Raji (cell line): ENCODE results near the gene OVCA2.

Experiments used
- POLR2A ChIP-seq: IDR thresholded peaks from 2 replicates; pipeline ENCODE4 v1.6.1; 2011; ENCODE audit warnings: low read depth, low read length, control low read depth; ENCODE audit not compliant: insufficient read depth

OVCA2 gene

DNA sequence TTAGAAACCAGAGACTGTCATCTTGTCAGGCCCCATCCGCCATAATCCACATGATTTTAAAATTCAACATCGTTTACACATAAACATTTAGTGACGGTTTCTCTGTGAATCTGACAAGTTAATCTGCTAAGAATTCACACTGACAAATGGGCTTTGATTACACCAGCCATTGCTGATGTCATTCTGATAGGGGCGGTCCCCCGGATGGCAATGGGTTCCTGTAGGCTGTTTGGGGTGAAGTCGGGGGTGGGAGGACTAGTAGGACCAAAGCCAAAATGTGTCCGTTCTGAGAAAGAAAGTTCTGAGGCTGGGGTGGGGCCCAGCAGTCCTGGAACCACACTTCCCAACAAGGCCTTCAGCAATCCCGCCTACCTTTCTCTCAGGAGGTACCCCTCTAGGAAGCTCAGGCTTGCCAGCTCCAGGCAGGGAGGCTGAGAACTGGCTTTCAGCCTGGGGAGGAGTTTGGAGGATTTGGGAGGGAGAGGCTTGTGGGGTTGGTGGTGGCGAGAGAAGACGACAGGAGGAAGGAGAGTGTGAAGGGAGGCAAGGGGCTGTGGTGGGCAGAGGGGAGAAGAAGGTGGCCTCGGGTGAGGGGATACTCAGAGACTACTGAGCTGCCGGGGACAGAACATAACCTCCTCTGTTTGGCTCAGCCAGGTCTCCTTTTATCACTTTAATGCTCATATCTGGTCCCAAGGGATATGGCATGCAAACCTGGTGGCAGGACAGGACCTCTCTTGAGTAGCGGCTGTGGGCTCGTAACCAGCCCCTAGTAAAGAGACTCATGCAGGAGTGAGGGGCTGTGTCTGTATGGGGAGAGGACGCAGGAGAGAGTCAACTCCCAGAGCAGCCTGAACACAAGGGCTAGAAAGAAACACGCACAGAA lies 21.7 kb downstream of the OVCA2 start:
- no peak for TF ChIP-seq POLR2A

DNA sequence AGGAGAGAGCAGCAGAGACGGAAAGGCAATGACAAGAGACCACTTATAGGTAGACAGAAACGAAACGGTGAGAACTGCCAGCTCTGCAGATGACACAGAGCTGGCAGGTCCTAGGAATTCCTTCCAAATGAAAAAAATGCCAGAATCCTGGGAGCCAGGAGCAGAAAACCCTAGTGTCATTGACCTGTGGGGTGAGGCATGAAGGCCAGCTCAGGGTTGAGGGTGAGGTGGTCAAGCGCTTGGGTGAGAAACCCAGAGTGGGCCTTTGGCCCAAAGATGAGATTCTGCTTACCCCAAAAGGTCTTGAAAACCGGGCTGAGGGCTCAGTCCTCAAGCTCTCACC lies 22.3 kb downstream of the OVCA2 start:
- TF ChIP-seq POLR2A = no peak

DNA sequence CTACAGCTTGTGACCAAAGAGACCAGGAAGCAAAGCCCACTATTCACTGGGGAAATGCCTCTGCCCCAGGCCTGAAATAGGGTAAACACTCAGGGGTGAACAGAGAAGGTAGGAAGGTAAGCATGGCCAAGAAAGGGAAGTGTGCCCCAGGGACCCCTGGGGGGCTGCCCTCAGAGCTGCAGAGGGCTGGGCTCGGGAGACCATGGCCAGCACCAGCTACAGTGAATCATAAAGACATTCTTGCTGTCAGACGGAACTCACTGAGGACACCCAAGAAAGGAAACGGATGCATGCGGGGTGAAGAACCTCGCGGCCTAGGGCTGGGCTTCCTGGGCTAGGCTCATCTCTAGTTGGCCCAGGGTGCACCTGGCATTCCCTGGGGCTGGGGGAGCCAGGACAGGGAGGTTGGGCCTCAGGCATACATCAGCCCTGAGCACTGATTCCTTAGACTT lies 22.7 kb downstream of the OVCA2 start:
- no peak for TF ChIP-seq POLR2A

DNA sequence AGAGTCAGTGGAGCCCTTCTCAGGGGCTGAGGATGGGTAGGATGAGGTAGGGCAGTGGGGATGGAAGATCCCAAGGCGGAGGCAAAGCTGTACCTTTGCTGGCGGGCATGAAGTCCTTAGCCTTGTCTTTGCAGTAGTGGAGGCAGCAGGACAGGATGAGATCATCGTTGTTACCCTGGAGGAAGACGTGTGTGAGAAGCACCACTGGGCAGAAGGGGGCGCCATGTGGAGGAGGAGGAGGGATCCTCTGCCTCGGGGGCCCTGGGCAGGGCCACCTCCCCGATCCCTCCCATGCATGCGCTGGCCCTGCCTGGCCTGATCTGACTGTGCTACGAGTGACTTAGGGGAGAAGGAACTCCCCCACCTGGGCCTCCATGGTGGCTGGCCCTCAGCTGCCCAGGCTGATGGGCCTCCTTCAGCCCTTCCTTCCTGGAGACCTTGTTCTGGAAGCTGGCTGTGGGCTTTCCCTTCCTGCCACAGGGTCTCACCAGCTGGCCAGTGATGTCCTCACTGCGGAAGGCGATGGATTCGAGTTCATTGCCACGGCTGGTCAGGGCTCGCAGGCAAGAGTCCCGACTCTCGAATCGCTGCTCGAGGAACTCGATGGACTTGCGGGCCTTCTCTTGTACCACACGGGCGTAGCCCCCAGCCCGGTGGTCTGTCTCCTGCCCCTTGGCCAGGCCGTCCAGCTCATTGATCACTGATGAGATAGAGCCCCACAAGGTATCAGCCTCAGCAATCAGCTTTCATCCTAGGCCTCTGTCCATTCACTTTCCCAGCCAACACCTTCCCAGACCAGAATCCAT lies 23.4 kb downstream of the OVCA2 start:
- TF ChIP-seq POLR2A = no peak

DNA sequence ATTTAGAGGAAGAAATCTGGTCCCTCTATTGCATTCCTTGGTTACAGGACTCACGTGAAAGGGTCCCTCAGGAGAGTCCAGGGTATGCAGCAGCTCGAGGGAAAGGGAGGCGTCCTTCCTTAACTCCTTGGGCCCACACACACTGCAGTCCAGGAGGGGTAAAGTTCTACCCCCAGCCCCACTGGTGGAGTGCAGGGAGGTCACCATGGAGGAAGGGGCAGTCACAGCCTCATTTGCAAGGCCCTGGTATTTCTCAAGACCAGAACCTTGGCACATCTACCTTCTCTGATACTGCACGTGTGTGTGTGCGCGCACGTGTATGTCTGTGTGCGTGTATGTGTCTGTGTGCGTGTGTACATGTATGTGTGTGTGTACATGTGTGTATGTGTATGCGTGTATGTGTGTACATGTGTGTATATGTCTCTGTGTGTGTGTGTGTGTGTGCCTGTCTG lies 24.2 kb downstream of the OVCA2 start:
- TF ChIP-seq POLR2A = no peak

DNA sequence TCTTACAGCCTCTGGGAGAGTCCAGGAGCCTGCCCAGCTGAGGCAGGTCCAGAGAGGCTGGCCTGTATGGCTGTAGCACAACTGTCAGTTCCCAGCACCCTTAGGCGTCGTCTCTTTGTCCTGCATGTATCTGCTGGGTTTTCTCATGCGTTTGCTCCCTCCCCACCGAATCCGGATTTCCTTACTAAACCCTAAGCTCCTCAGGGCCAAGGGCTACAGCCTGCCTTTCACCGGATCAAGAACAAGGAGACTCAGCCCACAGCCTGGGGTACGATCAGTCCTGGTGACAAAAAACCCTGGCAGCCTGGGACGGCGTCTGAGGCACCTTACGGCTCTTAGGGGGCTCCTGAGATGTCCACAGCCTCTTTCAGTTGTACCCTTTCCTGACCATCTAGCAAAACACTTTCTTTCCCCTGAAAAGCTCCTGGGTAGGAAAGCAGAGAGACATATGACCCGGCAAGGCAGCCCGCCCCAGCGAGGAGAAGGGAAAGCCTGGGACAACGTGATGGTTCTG lies 25.3 kb downstream of the OVCA2 start:
- no peak for TF ChIP-seq POLR2A

DNA sequence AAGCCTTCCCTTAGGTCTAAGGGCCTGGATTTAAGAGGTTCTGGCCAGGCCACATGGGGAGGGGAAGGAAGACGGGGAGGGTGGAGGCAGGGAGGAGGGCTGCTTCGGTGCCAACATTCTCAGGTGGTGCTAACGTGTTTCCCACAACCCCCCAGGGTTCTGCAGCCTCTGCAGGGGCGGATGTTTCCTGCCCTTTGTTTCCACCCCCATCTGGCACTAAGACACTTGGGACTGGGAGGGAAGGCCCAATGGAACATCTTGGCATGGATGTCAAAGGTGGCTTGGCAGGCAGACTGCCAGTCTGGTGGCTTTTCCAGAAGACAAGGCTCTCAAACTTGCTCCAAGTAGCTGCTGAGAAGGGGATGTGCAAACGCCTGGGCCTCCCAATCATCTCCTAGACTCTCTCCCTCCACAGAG lies 25.8 kb downstream of the OVCA2 start:
- TF ChIP-seq POLR2A = no peak

DNA sequence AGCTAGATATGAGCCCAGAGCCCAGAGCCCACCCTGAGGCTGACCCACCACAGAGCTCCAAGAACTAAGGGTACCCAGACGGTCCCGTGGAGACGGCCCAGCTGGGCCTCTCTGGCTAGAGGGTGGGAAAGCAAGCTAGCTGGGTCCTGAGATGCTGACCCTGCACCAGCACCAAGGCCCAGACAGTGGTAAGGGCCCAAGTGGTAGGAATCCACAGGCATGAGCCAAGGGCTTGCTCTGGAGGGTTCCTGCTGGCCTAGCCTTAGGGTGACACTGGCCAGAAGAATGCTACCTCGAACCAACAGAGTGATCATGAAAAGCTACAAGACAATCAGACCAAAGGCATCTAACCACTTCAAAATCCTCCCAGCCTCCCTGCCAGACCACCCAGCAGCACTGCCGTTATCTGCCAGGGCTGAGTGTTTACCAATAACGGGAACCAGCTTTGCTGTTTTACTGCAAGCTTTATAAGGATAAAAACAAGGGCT lies 26.3 kb downstream of the OVCA2 start:
- TF ChIP-seq POLR2A = no peak

DNA sequence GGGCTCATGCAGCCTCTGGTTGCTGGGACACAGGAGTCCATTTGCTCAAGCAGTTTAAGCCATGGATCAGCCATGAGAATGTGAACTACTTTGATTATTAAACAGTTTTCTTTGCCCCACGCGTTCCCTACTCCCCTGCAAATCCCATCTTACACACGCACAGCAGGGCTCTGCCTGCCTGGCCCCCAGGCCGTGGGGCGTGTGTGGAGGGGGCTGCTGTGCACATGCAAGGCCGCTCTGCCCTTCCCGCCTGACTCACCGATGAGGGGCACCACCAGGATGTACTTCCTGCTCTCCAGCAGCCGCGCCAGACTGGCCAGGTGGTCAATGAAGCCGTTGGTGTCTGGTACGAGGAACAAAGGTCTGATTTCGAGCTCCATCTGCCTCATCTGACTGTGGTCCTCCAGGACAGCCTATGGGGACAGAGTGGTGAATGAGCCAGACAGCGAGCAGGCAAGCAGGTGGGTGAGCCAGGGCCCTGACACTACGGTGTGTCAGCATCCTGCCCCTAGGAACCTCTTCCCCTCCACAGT lies 26.8 kb downstream of the OVCA2 start:
- TF ChIP-seq POLR2A = no peak

DNA sequence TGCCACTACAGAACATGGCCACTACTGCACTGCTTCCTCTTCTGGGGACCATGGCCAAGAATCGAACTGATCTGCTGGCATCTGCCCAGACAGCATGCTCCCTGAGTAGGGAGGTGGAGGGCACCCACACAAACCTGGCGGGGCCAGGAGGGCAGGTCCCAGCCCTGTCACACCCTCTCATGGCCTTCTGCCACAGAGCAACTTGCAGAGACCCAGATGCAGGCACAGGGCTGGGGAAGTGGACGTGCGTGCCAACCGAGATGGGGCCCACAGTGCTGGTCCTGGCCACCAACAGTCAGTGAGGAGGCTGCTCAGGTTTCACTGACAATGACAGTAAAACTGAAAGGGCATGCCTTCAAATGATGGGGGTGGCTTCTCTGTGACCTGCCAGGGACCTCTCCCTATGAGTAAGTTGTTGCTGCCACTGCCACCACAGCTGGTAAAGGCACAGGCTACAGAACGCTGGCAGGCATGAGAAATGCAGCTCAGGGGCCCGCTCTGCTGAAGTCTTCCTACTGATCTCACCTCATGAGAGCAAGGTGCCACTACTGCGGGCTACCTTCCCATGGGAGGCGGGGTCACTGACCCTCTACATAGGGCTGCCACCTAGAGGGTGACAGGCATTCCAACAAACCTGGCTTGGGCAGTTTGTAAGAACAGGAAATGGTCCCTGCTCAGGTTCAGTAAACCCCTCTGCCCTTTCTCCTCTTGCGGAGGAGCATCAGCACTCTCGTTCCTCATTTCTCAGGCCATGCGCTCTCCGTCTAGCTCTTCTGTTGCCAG lies 28.6 kb downstream of the OVCA2 start:
- no peak for TF ChIP-seq POLR2A

DNA sequence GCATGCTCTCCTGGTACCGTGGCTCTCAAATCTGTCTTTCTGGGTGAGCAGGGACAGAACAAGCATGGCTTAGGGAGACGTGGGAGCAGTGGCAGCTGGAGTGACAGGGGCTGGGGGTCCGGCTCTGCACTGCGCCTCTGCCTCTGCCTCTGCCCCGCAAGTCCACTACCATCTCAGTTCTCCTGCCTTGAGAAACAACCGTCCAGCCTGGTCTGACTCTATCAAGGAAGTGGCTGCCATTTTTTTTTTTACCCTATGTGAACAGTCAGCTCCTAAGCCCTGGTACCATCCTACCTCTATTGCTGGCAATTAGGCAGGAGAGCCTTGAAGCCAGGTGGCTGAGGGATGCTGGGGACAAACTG lies 29.2 kb downstream of the OVCA2 start:
- TF ChIP-seq POLR2A = no peak

DNA sequence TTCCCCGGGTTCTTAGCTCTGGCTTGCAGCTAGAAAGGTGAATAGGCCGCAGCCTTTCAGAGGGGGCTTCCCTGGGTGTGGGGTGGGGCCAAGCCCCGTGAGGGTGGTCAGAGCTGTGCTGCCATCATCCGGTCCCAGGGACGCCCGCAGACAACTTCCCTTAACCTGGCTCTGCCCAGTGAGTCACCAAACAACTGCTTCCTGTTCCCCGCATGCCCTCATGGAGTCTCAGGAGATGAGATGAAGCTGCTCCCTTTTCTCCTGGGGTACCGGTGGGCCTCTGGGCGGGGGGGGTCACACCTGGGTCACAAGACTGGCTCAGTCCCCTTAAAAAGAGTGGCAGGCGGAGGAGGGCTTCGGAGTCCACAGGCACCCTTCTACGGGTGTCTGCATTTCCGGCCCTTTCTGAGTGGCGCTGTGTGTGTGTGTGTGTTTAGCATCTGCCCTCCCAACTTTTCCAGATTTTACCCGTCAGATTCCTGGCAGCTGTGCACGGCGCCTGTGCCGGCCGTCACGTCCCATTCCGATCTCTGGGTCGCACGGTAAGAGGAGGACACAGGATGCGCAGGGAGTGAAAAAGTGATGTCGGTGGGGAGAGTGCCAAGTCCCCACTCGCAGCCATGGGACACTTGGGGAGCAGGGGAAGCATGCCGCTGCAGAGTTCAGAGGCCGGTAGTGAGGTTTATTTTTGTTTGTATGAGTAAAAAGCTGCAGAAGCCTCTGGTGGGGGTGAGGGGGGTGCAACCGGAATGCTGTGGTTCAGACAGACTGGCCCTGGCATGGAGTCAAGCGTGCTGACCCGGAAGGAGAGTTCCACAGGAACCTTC lies 29.8 kb downstream of the OVCA2 start:
- no peak for TF ChIP-seq POLR2A

DNA sequence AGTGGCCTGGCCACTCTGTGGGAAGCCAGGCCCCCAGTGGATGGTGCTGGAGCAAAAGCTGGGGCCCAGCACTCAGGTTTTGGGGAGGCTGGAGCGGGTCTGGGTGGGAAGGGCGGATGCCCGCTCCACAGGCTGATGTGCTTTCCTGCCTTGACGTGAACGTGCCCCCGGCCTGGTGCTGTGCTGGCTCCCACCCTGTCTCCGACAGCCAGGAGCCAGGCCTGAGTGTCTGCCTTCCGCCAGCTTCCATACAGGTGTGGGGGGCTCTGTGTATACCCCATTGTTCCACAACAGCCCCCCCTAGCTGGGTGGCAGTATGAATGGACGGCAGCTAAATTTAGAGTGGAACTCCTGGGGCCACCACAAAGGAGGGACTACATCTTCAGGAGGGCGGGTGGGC lies 33.1 kb downstream of the OVCA2 start:
- TF ChIP-seq POLR2A = no peak
